ENCODE data around the gene SNTG2. TPM values are rescaled to one million over a fixed set of nuclear protein-coding genes. Genes with fewer than 3 reads are reported as not detected.

SNTG2 gene
- total RNA-seq, 1 donor from 2014 or later, result 7.7 TPM

DNA sequence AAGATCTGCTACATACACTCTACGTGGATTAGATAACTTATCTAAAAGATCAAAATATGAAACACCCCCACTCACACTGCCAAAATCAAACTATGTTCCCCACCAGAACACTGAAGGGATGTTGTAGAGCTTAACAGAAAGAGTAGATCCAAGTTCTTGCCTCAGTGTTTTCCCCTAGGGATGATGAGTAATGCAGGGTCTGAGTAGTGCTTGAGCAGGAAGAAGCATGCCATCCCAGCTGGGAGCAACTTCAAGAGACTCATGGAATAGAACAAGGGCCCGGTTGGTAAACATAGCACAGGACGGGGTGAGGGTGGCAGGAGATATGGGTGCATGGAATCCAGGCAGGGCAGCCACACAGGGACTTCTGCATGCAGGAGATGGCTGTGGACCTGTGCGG lies 74.3 kb downstream of the SNTG2 start:
- H3K9me3 Mint-ChIP-seq (ENCODE audit: unreplicated experiment), result peaks cover 4% of the 10 kb centered on the region
- no peaks in the 10 kb centered on the region for H3K27me3 Mint-ChIP-seq (ENCODE audit: unreplicated experiment)
- no peak overlapping the region for H3K27ac Mint-ChIP-seq (ENCODE audit: unreplicated experiment)
- H3K36me3 Mint-ChIP-seq (ENCODE audit: unreplicated experiment), result peaks cover 5% of the 10 kb centered on the region
- DNase-seq, result no peak
- no peak for TF ChIP-seq CTCF (IDR thresholded peaks at IDR 0.05; ENCODE audit: partially characterized antibody, unreplicated experiment)
- no peak overlapping the region for H3K4me3 Mint-ChIP-seq (ENCODE audit: unreplicated experiment)
- H3K4me1 Mint-ChIP-seq (ENCODE audit: low read depth, unreplicated experiment), result peaks cover 7% of the 10 kb centered on the region

- peaks cover under 1% of the 10 kb centered on the region for H3K4me1 Mint-ChIP-seq (ENCODE audit: low read depth, unreplicated experiment)
- H3K4me3 Mint-ChIP-seq (ENCODE audit: unreplicated experiment), result no peak overlapping the region
- H3K9me3 Mint-ChIP-seq (ENCODE audit: unreplicated experiment), result peaks cover 4% of the 10 kb centered on the region
- H3K27ac Mint-ChIP-seq (ENCODE audit: unreplicated experiment), result no peak overlapping the region
- no peak for DNase-seq
- H3K27me3 Mint-ChIP-seq (ENCODE audit: unreplicated experiment), result no peaks in the 10 kb centered on the region
- H3K36me3 Mint-ChIP-seq (ENCODE audit: unreplicated experiment), result peaks cover 5% of the 10 kb centered on the region
- TF ChIP-seq CTCF (IDR thresholded peaks at IDR 0.05; ENCODE audit: partially characterized antibody, unreplicated experiment), result no peak
Observed at GRCh38 chr2:1026141-1026540, 75.5 kb downstream of the SNTG2 start.

DNA sequence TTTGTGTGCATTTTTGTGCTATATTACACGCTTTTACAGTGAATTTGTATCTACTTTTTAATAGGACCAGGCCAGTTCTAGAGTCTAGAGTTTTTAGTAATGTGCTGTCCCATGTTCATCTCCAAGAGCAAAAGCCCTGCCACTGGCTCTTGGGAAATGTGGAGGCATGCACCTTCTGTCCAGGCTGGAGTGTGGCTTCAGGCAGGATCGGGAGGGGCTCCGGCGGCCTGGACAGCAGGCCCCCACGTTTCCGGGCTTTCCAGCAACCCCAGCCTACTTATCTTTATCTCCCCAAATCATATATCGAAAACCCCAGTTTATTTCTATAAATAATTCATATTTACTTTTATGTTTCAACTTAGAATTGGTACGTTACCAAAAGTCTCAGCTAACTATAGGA lies 78.2 kb downstream of the SNTG2 start:
- no peak for TF ChIP-seq CTCF (IDR thresholded peaks at IDR 0.05; ENCODE audit: partially characterized antibody, unreplicated experiment)
- Mint-ChIP-seq H3K27ac (ENCODE audit: unreplicated experiment) (no peak overlapping the region), H3K36me3 (ENCODE audit: unreplicated experiment) (peaks cover 12% of the 10 kb centered on the region), H3K4me1 (ENCODE audit: low read depth, unreplicated experiment) (no peaks in the 10 kb centered on the region), H3K4me3 (ENCODE audit: unreplicated experiment) (no peak overlapping the region), H3K9me3 (ENCODE audit: unreplicated experiment) (peaks cover 4% of the 10 kb centered on the region), H3K27me3 (ENCODE audit: unreplicated experiment) (peaks cover 1% of the 10 kb centered on the region)
- no peak for DNase-seq

DNA sequence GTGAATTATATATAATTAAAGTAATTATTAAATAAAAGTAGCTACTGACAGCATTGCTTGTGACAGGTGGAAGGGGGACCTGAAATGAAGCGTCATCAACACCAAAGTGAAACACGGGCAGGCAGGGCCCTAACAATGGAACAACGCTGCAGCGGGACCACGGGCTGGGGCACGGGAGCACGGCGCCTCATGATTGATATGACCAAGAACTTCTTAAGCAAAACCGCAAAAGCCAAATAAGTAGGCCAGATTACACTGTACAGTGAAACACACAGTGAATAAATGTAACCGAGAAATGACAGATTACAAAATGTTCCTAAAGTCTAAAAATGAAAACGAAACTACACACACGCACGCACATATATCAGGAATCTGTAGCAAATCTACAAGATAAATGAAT lies 81.4 kb downstream of the SNTG2 start:
- Mint-ChIP-seq H3K4me3 (ENCODE audit: unreplicated experiment) (no peak overlapping the region), H3K36me3 (ENCODE audit: unreplicated experiment) (peaks cover 7% of the 10 kb centered on the region), H3K27ac (ENCODE audit: unreplicated experiment) (no peak overlapping the region), H3K27me3 (ENCODE audit: unreplicated experiment) (peaks cover 3% of the 10 kb centered on the region), H3K4me1 (ENCODE audit: low read depth, unreplicated experiment) (peaks cover 21% of the 10 kb centered on the region), H3K9me3 (ENCODE audit: unreplicated experiment) (peaks cover 7% of the 10 kb centered on the region)
- no peak for DNase-seq
- no peak for TF ChIP-seq CTCF (IDR thresholded peaks at IDR 0.05; ENCODE audit: partially characterized antibody, unreplicated experiment)

DNA sequence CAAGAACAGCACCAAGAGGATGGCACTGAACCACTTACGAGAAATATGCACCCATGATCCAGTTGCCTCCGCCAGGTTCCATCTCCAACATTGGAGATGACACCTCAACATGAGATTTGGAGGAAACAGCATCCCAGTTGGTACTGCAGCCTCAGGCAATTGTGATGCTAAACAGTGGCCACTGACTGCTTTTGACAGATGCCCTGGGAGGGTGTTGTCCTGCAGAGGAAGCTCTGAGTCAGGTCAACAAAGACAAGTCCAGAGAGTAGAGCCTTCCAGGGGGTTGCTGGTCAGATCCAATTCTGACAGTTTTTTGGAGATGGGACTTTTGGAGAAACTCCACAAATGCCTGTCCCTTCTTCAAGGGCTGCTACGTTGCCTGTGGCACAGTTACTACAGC lies 82.4 kb downstream of the SNTG2 start:
- TF ChIP-seq CTCF (IDR thresholded peaks at IDR 0.05; ENCODE audit: partially characterized antibody, unreplicated experiment), result no peak
- H3K9me3 Mint-ChIP-seq (ENCODE audit: unreplicated experiment), result peaks cover 11% of the 10 kb centered on the region
- H3K4me3 Mint-ChIP-seq (ENCODE audit: unreplicated experiment), result no peak overlapping the region
- peaks cover 4% of the 10 kb centered on the region for H3K27me3 Mint-ChIP-seq (ENCODE audit: unreplicated experiment)
- H3K27ac Mint-ChIP-seq (ENCODE audit: unreplicated experiment), result no peak overlapping the region
- DNase-seq, result no peak
- peaks cover 7% of the 10 kb centered on the region for H3K36me3 Mint-ChIP-seq (ENCODE audit: unreplicated experiment)
- peaks cover 29% of the 10 kb centered on the region for H3K4me1 Mint-ChIP-seq (ENCODE audit: low read depth, unreplicated experiment)

All from glutamatergic neuron (in vitro differentiated cells).